HG03442 (cell line): ENCODE data around the gene BCAT1.
"Not testable (repeated sequence)": the region's sequence is repeated elsewhere in the genome, so short reads cannot be mapped to it uniquely, and the experiment has no call there.

Experiments used
- ATAC-seq: cut with Tn5 transposase; IDR thresholded peaks from one replicate; pipeline ENCODE4 v1.9.1; 2021; ENCODE audit warnings: mild to moderate bottlenecking, moderate library complexity; ENCODE audit not compliant: unreplicated experiment

The BCAT1 gene

DNA sequence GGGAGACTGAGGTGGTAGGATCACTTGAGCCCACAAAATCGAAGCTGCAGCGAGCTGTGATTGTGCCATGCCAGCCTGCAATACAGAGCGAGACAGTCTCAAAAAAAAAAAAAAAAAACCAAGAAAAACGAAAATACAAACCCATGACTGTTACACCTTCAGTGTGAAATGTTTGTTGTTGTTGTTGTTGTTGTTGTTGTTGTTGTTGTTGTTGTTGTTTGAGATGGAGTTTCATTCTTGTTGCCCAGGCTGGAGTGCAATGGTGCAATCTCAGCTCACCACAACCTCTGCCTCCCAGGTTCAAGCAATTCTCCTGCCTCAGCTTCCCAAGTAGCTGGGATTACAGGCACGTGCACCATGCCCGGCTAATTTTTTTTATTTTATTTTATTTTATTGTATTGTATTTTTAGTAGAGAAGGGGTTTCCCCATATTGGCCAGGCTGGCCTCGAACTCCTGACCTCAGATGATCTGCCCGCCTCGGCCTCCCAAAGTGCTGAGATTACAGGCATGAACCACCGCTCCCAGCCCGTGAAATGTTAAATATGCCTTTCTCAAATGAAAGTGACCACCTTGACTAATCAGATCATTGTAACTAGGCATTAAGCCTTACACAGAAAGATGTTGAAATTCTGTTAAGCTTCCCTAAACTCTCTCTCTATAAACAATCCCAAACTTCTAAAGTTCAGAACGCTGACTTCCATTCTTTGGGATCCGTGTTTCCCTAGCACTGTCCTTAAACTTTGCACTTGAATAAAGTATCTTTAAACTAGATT lies 20.2 kb downstream of the BCAT1 start:
- ATAC-seq: not testable (repeated sequence)

GRCh38 chr12:24928131-24928530 lies 20.8 kb downstream of the BCAT1 start:
- no peak for ATAC-seq

- ATAC-seq: not testable (repeated sequence)
These were observed 22.8 kb downstream of the BCAT1 start for GRCh38 chr12:24926080-24926479.

DNA sequence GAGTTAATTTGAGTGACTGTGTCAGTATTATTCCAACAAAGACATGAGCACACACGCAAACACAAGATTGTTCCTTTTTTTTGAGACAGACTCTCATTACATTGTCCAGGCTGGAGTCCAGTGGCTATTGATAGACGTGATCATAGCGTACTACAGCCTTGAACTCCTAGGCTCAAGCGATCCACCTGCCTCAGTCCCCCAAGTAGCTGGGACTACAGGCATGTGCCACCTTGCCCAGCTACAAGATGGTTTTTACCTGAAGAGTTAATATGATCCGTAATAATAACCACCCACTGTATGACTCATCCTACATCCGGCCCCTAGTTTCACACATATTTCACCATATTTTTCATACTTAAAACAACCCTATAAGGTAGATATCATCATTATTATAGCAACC lies 26.8 kb downstream of the BCAT1 start:
- peak; percentile 67 for ATAC-seq

GRCh38 chr12:24921251-24922038 lies 27.5 kb downstream of the BCAT1 start:
- no peak for ATAC-seq

- ATAC-seq: no peak
These were observed 28.8 kb downstream of the BCAT1 start for GRCh38 chr12:24920141-24920540.

GRCh38 chr12:24919346-24920001 lies 29.4 kb downstream of the BCAT1 start:
- ATAC-seq: no peak

- no peak for ATAC-seq
These were observed 30.3 kb downstream of the BCAT1 start for GRCh38 chr12:24918596-24918995.

DNA sequence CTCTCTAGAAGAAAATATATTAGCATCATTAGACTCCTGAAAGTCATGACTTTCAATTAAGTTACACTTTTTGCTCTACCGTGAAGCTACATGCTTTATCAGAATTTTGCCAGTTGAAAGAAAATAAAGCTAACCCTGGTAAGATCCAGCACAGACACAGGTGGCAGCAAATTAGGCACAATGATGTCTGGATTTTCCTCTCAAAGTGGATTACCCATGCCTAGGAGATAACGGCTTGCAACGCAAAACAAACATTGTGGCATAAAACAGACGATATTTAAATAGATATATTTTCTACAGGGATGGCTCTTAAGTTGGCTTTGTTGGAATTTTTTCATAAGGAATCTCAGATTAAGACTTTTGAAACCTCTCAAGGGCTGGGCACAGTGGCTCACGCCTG lies 33.4 kb downstream of the BCAT1 start:
- no peak for ATAC-seq

GRCh38 chr12:24913953-24914352 lies 34.9 kb downstream of the BCAT1 start:
- ATAC-seq: no peak

- ATAC-seq: no peak
These were observed 35.8 kb downstream of the BCAT1 start for GRCh38 chr12:24913130-24913529.

GRCh38 chr12:24911271-24911791 lies 37.6 kb downstream of the BCAT1 start:
- ATAC-seq: no peak

DNA sequence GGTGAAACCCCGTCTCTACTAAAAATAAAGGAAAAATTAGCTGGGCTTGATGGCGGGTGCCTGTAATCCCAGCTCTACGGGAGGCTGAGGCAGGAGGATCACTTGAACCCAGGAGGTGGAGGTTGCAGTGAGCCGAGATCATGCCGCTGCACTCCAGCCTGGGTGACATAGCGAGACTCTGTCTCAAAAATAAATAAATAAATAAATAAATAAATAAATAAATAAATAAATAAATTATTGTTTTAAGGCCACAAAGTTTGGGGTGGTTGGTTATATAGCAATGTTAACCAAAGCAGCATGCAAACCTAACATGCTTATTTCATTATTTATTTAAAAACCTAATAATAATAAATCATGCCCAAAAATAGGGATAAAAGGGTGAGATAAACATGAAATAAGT lies 38.7 kb downstream of the BCAT1 start:
- not testable (repeated sequence) for ATAC-seq

DNA sequence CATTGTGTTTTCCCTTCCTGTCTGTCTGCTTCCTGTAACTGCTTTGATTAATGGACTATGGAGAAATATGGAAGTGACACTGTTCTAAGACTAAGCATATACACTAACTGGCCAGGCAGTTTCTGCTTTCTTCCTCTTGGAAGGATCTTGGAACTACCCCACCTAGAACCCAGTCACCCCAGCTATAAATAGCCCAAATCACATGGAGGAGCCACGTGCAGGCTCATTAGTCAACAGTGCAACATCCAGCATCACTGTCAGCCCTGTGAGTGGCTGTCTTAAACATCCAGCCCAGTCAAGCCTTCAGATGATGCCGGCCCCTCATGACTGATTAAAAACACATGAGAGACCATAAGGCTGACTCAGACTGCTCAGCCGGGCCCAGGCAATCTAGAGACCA lies 39.2 kb downstream of the BCAT1 start:
- no peak for ATAC-seq

DNA sequence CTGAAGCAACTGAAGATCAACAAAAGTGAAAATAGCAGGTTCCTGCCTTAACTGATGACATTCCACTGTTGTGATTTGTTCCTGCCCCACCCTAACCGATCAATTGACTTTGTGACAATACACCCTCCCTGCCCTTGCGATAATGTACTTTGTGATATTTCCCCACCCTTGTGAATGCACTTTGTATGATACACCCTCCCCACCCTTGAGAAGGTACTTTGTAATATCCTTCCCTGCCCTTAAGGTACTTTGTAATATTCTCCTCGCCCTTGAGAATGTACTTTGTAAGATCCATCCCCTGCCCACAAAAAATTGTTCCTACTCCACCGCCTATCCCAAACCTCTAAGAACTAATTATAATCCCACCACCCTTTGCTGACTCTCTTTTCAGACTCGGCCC lies 41.4 kb downstream of the BCAT1 start:
- ATAC-seq: no peak

- no peak for ATAC-seq
These were observed 42.8 kb downstream of the BCAT1 start for GRCh38 chr12:24906141-24906540.

DNA sequence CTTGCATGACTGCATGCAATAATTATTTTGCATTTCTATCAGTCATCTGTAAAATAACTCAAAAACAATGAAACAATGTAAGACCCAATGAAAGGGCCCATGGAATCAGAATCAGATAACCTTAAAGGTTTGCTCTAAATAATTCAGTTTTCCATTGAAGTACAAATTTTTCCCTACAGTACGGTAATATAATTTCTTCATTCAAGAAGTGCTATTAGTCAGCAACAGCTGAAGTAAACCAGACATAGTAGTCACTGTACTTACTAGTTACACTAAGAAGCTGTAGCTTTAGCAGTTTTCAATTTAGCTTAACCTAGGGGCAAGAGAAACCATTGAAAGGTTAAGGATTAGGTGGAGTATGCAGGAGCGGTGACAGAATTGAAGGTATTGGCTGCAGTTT lies 43.5 kb downstream of the BCAT1 start:
- ATAC-seq: no peak

DNA sequence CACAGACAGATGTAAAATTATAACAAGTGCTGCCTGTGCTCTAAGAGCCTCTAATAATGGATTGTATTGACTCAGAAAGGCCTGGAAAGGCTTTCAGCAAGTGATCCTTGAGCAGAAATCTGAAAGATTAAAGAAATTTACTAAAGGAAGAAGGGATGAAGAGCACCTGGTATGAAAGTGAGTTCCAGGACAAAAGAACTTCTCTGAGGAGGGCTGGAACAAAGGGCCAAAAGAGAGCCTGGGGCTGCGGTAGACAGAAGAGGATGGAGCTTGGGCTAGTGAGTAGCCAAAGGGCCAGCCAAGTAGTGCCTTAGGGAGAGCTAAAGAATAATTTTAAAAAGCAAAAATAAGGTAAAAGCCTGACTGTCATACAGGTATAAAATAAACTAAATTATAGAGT lies 44.0 kb downstream of the BCAT1 start:
- ATAC-seq: no peak

GRCh38 chr12:24903329-24904088 lies 45.4 kb downstream of the BCAT1 start:
- ATAC-seq: no peak

GRCh38 chr12:24902511-24903328 lies 46.2 kb downstream of the BCAT1 start:
- ATAC-seq: peak; percentile 52
